Stimulated activated CD8-positive, alpha-beta memory T cell treated with anti-CD3 and anti-CD28 coated beads, Interleukin-7, amount 100 ng/mL, for 24 hours (primary cell): ENCODE data around the gene TMEM63A.

Experiments used
- DNase-seq: peaks from one replicate; pipeline ENCODE4 v3.0.0-alpha.2; 2020; ENCODE audit warnings: low read depth

Gene TMEM63A

DNA sequence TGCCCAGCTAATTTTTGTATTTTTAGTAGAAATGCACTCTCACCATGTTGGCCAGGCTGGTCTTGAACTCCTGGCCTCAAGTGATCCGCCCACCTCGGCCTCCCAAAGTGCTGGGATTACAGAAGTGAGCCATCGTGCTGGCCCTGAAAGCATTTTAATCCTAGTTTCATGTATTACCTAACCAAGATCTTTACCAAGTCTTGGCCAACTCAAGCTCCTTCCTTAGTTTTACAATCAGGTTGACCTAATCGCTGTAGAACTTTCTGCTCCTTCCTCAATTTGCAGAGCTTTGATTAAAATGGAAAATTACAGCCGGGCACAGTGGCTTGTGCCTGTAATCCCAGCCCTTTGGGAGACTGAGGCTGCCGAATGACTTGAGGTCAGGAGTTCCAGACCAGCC, 3.2 kb upstream of the TMEM63A start:
- DNase-seq = no peak

DNA sequence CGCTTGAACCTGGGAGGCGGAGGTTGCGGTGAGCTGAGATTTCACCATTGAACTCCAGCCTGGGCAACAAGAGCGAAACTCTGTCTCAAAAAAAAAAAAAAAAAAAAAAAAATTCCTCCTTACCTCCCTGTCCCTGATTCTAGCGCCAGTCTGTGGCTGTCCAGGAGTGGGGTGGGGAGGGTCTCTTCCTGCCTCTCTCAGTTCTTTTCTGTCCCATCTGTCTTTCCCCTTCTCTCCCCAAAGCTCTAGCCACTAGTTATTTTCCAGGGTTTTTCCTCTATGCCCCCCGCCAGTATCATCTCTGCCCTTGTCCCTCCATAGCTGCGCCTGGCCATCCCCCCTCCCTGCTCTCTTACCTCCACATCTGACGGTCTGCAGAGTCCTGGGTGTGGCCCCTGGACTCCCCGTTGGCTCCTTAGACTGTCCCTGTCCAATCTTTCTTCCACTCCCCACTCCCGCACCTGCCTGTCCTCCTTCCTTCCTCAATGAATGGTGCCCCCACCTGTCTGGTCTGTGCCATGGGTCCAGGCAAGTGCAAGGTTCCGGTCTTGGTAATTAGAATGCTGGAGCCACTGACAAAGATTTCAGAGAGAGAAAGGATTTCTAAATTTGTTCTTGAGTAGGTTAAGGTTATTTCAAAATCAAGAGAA, 1.6 kb upstream of the TMEM63A start:
- no peak for DNase-seq

DNA sequence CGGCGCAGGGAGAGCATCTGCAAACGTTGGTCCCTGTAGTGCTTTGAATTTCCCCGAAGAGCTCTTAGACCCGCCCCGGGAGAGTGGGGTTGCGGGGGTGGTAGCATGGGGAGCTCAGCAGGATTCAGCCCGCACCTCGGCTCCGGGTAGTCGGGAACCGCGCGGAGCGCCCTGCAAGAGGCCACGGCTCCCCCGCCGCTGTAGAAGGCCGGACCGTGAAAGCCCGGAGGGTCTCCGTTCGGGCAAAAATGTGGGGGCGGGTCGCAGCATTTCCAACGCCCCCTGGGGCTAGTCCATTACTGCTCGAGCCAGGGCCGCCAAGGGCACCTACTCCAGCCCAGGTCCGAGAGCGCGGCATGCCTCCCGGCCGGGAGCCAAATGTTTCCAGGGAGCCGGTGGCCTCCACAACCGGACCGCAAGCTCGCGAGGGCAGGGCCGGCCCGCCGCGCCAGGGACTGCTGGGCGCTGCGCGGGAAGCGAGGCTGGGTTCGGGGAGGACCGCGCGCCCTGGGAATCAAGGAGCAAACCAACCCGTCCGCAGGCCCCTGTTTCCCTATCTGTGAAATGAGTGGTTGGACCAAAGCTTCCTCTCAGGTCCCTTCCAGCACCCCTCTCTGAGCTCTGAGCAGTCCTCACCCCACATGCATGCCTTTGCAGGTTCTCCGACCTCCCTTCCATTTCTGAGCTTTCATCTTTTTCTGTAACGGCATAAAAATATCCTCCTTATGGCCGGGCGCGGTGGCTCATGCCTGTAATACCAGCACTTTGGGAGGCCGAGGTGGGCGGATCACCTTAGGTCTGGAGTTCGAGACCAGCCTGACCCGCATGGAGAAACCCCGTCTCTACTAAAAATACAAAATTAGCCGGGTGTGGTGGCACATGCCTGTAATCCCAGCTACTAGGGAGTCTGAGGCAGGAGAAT, 775 bp upstream of the TMEM63A start:
- DNase-seq = no peak

DNA sequence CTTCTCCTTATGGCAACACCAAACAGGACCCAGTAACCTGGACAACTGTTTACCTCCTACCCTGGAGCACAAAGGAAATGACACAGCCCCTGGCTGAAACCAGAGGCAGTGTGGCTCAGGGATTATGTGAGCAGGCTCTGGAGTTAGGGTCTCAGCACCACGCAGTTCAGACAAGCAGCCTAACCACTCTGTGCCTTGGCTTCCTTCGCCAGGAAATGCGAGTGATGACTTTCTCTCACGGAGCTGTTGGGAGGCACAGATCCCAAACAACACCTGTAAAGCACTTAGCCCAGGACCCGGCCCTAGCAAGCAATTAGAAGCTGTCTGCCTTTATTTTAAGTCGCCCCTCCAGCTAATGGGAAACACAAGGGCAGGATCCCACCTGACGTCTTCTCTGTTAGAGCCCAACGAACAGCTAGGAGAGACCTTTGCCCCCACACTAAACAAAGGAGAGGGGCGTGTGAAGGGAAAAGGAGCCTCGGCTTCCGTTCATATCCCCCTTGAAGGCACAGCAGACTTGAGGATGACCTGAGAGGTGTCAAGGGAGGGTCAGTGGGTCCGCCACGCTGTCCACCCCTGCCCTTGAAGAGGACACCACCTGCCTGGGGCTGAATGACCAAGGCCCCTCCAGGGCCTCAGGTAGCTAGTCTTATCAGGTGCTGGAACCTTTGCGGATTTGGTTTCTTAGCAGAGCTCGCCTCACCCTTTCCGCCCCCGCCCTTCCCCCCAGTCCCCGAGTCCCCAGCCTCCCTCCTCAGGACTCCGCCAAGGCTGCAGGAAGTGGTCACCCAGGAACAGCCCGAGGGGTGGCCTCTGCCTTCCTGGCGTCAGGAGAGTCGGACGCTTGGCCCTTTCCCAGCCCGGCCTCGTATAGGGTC, 860 bp downstream of the TMEM63A start:
- DNase-seq = no peak

DNA sequence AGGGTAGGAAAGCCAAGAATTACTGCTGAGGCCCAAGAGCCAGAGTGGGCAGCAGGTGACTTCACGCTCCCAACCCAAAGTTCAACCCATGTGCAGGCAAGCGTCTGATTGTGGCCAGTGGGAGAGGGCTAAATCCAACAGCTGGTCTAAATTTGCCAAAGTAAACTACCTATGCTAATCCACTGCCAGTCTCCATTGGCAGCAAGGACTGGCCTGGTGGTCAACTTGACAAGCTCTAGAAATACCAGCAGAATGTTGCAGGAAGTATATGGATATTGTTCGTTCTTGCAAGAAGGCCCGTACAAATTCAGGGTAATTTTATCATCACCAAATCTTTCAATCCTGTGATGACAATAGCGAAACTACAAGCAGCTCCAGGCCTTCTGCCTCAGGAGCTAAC, 1.5 kb downstream of the TMEM63A start:
- no peak for DNase-seq

DNA sequence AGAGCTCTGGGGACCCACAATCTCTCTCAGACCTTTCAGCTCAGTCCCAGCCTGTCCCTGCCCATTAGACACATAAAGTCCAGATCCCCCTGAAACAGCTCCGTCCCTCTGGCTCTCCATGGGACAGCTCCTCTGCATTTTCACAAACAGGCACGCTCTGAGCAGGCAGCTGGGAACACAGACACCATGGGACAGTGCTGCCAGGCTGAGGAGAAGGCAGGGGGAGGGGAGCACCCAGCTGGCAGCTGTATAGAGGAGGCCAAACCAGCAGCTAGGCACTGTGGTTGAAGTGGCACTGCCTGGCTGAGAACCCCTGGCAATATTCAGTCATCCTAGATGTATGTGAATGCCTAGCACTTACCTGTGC, 2.0 kb downstream of the TMEM63A start:
- DNase-seq = no peak

DNA sequence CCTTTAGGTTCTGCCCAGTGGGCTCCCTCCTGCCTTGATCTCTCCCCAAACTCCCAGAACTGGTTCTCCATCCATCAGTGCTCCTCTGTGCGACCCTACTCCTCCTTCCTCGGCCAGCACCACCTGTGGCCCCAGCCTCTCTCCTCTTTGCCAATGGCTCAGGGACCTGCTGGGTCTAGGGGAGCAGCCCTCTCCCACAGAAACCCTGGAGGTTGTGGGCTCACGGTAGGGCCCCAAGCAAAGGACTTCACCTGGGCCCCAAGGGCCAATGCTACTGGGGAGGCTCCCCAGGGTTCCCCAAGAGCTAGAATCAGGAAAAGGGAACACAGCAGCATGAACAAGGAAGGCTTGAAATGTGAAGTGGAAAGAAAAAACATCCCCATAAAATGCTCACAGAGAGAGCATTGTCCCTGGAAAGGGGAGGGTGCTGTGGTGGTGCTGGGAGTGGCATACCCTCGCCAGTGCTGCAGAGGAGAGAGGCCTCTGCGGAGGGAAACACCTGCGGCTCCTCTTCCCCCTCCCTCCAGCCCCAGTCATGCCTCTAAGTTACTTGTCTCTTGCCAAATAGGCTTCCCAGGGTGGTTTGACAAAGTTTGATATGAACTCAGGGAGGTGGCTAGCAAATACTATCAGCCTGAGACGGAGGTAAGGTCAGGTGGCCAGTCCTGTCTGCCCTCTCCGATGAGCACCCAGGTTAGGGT, 2.5 kb downstream of the TMEM63A start:
- no peak for DNase-seq

DNA sequence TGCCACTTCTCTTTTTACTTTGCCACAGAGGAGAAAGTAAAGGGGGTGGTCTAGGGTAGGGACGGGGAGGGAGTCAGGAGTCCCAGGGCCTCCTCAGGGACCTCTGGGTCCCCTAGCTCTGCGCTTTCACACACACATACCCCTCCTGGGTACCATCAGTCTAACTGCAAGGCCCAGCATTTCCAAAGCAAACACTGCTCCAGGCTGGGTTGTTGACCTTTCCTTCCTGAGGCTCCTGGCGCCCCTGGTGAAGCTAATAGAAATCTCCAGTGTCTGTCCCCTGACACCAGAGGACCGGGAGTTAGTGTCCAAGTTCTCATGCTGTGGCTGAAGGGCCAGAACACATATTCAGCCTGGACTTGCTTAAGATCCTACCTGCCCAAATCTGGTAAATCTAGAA, 3.9 kb downstream of the TMEM63A start:
- no peak for DNase-seq

DNA sequence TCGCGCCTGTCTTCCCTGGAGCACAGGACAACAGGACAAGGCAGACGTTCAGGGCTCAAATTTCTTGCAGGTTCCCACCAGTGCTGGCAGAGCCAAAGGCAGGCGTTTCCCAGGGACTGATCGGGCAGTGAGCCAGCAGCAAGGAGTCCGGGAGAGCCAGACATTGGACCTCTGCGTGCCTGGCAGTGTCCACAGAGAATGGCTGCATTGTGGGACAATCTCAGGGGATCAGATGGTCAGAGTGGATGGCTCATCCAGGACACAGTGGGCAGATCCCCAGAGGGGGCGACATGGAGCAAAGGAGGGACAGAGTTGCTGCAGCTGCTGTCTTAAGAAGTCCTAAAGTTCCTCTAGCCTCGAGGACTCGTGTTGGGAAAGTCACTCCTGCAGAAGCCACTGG, 4.6 kb downstream of the TMEM63A start:
- DNase-seq = no peak

DNA sequence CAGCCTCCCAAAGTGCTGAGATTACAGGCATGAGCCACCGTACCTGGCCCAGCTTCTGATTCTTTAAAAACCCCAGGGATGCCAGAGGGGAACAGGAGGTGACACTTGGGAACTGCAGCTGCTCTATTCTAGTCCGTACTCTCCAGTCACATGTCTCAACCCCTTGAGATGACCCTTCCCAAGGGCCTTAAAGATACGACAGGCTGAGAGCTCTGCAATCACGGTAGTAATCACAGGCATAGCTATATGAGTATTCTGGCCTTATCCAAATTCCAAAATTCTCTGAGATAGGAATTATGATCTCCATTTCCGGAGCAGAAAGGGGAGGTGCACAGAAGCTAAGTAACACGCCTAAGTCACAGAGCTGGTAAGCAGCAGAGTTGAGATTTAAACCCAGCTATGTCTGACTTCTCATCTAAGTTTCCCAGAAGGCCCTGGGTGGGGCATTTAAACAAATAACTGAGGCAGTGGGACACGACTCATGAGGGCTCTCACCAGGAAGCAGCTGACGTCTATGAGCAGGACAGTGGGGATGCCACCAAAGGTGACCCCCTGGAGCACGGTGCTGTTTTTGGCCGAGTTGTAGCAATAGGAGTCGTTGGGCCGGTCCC, 5.2 kb downstream of the TMEM63A start:
- DNase-seq = no peak

DNA sequence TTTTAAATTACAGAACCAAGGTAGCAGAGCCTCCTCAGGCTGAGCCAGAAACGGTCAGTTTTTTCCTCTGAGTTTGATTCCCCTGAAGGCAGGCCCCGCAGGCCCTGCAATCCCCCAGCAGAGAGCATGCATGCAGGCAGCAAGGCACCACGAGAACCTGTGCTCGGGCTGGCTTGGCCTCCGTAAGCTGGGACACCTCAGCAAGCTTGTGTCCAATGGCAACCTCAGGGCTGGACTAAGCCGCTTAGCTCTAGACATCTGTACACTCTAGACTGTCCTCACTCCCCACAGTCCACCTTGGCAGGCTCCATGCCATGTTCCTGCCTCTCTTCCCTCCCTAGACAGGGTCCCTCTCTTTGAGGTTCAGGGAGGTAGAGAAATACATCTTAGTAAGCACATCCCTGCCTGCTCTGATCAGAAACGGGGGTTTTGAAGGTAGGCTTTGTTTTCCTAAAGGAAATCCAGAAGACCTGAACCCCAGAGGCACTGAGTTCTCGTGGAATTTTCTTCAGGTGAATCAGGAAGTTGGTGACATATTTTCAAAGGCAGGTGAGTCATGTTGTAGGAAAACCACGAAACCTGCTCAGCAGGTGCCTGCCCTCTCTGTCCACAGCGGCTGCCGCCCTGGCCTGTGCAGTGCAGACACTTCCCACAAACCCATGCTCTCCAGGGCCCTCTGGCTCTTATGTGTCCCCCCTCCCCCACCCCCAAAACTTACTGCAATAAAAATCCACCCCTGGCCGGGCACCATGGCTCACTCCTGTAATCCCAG, 7.0 kb downstream of the TMEM63A start:
- DNase-seq = no peak

DNA sequence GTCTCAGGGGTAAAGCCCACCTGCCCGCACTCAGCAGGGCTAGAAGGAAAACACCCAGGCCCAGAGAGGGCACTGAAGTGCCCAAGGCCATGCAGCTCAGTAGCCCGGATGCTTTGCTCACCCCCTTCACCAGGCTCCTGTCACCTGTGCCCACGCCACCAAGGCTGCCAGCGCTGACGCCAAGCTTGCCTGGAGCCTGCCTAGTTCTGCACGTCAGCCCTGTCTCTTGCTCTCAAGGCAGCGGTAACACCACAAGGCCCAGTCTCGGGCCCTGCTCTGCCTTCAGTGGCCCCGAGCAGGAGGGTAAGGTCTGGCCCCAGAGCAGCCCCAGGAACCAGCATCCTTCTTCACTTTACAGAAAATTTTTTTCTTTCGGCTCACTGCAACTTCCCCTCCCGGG, 7.7 kb downstream of the TMEM63A start:
- no peak for DNase-seq

DNA sequence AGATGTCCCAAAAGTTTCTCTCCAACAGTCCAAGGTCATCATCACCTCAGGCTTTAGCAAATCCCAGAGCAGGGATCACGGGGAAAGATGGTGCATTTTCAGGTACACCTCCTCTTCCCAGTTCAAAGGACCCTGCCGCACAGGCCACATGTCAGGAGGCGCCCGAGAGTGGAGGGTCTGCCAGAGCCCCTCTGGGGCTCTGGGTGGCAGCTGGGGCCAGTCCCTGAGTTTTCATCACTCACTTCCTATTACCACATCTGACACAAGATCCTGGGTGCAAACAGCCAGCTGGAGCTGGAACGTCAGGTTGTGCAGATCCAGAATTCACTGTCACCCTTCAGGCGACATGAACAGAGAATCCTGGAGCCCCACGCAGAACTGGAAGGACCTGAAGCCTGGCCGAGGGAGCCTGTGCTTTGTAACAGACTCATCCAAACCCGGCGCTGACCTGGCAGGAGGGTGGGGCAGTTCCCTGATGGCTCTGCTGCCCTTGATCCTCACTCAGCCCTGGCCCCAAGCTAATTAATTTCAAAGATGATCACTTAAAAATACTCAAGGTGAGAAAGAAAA, 8.8 kb downstream of the TMEM63A start:
- DNase-seq = no peak

DNA sequence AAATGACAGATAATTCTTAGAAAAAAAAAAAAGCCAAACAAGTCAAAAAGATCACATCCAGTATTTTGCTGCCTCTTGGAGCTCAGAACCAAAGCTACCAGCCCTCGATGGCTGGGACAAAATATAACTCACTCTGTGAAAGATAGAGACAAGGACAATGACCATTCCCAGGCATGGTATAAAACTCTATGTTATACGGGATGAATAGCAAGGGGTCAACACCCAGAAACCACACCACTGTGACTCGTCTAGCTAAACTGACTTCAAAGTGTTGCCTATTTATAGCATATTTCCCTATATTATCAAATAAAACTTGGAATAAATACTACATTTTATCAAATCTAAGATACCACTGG, 10.1 kb downstream of the TMEM63A start:
- DNase-seq = no peak

DNA sequence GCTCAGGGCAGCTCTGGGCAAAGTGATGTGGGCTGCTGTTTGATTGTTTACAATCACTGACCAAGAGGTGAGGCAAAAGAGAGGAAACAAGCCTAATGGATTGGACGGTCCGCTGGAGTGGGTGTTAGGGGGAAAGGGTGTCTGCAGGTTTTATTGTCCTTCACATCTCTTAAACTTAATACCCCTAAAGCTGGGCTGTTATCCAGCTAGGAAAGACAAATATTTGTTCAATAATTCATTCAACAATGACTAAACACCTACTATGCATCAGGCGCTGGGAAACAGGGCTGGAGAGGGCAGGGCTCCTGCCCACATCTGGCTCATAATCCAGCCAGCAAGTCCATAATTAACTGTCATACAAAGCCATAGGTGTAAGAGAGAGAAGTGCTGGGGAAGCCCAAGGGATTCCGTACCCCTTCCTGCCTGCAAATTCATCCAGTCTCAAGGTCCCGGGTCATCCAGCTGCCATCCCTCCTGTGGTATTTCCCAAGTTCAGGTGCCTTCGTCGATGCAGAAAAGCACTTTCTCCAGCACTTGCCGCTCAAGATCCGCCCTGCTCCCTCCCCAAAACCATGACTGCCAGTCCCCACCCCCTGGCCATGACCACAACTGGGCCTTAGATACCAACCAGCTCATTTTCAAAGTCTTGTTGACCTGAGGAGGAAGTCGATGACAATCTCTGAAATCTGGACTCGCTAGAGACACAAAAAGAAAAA, 10.7 kb downstream of the TMEM63A start:
- no peak for DNase-seq

DNA sequence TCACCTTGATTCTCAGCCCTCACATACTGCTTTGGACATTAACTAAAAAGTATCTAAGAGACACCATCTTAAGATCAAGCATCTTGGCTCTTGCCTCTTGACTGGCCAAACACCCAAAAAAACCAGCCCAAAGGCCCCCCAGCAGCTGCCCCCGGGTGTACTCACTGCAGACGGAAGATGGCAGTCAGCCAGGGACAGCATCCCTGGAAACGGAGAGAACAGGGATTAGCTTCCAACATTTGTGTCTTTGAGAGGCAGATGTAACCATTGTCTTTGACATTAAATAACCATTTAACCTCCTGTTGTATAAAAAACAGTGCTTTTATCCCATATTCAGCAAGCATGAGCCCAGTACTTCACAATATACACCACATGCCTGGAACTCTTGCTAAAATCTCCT, 11.3 kb downstream of the TMEM63A start:
- no peak for DNase-seq

DNA sequence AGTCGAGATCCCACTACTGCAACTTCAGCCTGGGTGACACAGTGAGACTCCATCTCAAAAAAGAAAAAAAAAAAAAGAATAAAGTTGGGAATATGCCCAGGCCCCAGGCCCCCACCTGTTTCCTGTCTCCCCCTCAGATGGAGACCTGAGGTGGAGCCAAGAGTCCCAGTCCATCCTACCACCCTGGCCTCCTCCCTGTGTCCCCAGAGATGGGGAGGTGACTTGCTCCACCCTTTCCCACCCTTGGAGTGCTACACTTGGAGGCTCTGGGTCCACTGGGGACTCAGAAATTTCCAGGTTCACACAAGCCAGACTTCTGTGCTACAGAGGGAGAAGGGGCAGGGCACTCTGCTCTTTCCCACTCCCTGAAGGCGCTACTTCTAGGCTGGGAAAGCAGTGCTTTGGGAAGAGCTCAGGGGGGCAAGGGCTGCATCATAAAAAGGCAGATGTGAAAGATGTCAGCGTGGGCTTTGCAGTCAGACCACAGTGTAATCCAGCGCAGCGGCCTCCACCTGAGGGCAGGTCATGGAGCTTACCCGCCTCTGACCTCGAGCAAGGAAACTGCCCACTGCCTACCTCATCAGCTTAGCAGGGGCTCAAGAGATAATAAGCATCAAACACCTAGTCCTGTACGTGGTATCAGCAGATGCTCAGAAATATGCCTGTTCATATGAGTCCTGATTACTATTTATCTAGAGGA, 13.4 kb downstream of the TMEM63A start:
- no peak for DNase-seq

DNA sequence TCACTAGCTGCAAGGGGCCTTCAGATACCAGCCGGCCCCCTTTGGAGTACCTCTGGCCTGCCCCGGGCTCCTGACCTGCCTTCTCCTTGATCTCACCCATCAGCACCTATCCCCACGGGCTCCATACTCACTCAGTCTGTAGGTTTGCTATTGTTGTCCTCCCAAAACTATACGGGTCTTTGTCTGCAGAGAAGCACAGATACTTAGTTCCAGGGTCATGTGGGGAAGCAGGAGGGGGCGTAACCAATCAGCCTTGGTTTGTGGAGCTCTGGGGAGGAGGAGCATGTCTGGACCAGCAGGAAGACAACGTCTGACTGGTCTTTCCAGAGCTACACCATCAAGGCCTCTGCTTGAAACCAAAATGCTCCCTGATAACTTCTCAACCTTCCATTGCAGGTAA, 15.2 kb downstream of the TMEM63A start:
- DNase-seq = no peak
